K562 (cell line): ENCODE results near the gene UBXN2A. TPM values are rescaled to one million over a fixed set of nuclear protein-coding genes. Genes with fewer than 3 reads are reported as not detected.

ENCODE experiments used
- BCL6 ChIP-seq: fragments of 250-450 bp; sonication (Bioruptor Pico); IDR thresholded peaks from 2 replicates; pipeline ENCODE4 v1.4.0; 2020
- BHLHE40 ChIP-seq: IDR thresholded peaks from 2 replicates; pipeline ENCODE4 v1.6.1; 2011; ENCODE audit warnings: low read length, improper control_type of control experiment
- BRD4 ChIP-seq: fragments of 200-600 bp; sonication (generic); IDR thresholded peaks from 2 replicates; pipeline ENCODE4 v1.6.1; 2017; ENCODE audit warnings: inconsistent platforms
- FOXA1 ChIP-seq: fragments of 450-650 bp; IDR thresholded peaks from 2 replicates; pipeline ENCODE4 v1.6.1; 2016; ENCODE audit warnings: mild to moderate bottlenecking, borderline replicate concordance
- FOXJ3 ChIP-seq: sonication (generic); formaldehyde crosslinking; IDR thresholded peaks from 2 replicates; pipeline ENCODE4 v1.4.0; 2020; ENCODE audit warnings: mild to moderate bottlenecking, missing genetic modification reagents
- GABPB2 ChIP-seq: fragments of 250-450 bp; sonication (Bioruptor Pico); conservative IDR thresholded peaks from 2 replicates; pipeline ENCODE4 v1.5.1; 2021; ENCODE audit warnings: mild to moderate bottlenecking
- HNRNPLL ChIP-seq: fragments of 200-400 bp; formaldehyde crosslinking; IDR thresholded peaks from 2 replicates; pipeline ENCODE4 v1.6.1; 2017; ENCODE audit warnings: low read length, low read depth, mild to moderate bottlenecking; ENCODE audit not compliant: poor library complexity, severe bottlenecking
- JUND ChIP-seq, 2 experiments: IDR thresholded peaks; 2 replicates in 1 of 2; 3 replicates in 1 of 2; pipeline ENCODE4 v1.6.1; 2011; ENCODE audit warnings: borderline replicate concordance in 2 of 2, low read depth in 2 of 2, low read length in 2 of 2, improper control_type of control experiment in 1 of 2, missing biosample characterization in 1 of 2, missing genetic modification characterization in 1 of 2, missing genetic modification reagents in 1 of 2
- KAT8 ChIP-seq: fragments of 450-650 bp; IDR thresholded peaks from 2 replicates; pipeline ENCODE4 v1.6.1; 2016; ENCODE audit warnings: low read depth, mild to moderate bottlenecking
- MEF2A ChIP-seq: IDR thresholded peaks from 2 replicates; pipeline ENCODE4 v1.6.1; 2011; ENCODE audit warnings: low read depth, mild to moderate bottlenecking, low read length, moderate library complexity; ENCODE audit not compliant: control insufficient read depth
- MYBL2 ChIP-seq, 2 experiments: fragments of 450-650 bp in 1 of 2; sonication (generic) in 1 of 2; formaldehyde crosslinking in 1 of 2; IDR thresholded peaks; 2 replicates each; pipeline versions ENCODE4 v1.6.1 to v1.8.1; 2017 to 2022; ENCODE audit warnings: borderline replicate concordance in 1 of 2, inconsistent platforms in 1 of 2, low read depth in 1 of 2, mild to moderate bottlenecking in 1 of 2, missing genetic modification reagents in 1 of 2, moderate library complexity in 1 of 2
- NR3C1 ChIP-seq: sonication (generic); formaldehyde crosslinking; IDR thresholded peaks from 2 replicates; pipeline ENCODE4 v1.8.1; 2022; ENCODE audit warnings: missing genetic modification reagents
- PCBP1 ChIP-seq: fragments of 200-400 bp; formaldehyde crosslinking; IDR thresholded peaks from 2 replicates; pipeline ENCODE4 v1.6.1; 2018; ENCODE audit warnings: mild to moderate bottlenecking, low read depth, low read length; ENCODE audit not compliant: poor library complexity, severe bottlenecking
- PML ChIP-seq: IDR thresholded peaks from 2 replicates; pipeline ENCODE4 v1.6.1; 2012; ENCODE audit warnings: low read length, inconsistent platforms
- PURB ChIP-seq: sonication (generic); formaldehyde crosslinking; IDR thresholded peaks from 2 replicates; pipeline ENCODE4 v1.9.0; 2021; ENCODE audit warnings: low read depth, mild to moderate bottlenecking, missing genetic modification reagents
- RAD21 ChIP-seq, 2 experiments: fragments of 250-450 bp in 1 of 2; fragments of 450-650 bp in 1 of 2; sonication (Bioruptor Pico) in 1 of 2; formaldehyde crosslinking in 1 of 2; IDR thresholded peaks in 1 of 2; conservative IDR thresholded peaks in 1 of 2; 2 replicates each; pipeline versions ENCODE4 v1.4.0 to v1.8.0; 2020 to 2022; ENCODE audit warnings: mild to moderate bottlenecking in 2 of 2, moderate library complexity in 1 of 2
- ZEB2 ChIP-seq: fragments of 450-650 bp; IDR thresholded peaks from 2 replicates; pipeline ENCODE4 v1.6.1; 2016
- ZNF57 ChIP-seq: fragments of 450-650 bp; formaldehyde crosslinking; IDR thresholded peaks from 2 replicates; pipeline ENCODE4 v1.4.0; 2020; ENCODE audit warnings: mild to moderate bottlenecking, moderate library complexity
- ZSCAN32 ChIP-seq: fragments of 450-650 bp; formaldehyde crosslinking; IDR thresholded peaks from 2 replicates; pipeline ENCODE4 v1.4.0; 2020; ENCODE audit warnings: mild to moderate bottlenecking, moderate library complexity
- polyA plus RNA-seq, 8 experiments: library from polyadenylated mRNA; depleted of rRNA in 4 of 8; stranded (reverse) in 5 of 8; unstranded in 3 of 8; fragments of >200 nt; fragmentation: Nextera tagmentation in 2 of 8; fragmentation: Illumina TruSeq in 1 of 8; extraction: Ambion mirVana in 2 of 8; extraction: Trizol in 1 of 8; gene quantifications; 2 replicates each; pipeline versions ENCODE4 v1.2.1 to v1.2.3, GENCODE V29; 2011 to 2014; ENCODE audit warnings: inconsistent platforms in 1 of 8, missing spikeins in 1 of 8
- total RNA-seq, 7 experiments: library from RNA; depleted of rRNA in 6 of 7; stranded (reverse); fragments of >200 nt in 6 of 7; fragmentation: Illumina TruSeq in 2 of 7; extraction: Trizol in 2 of 7; gene quantifications; 2 replicates each; pipeline versions ENCODE4 v1.2.1 to v1.2.3, GENCODE V29; 2011 to 2021; ENCODE audit warnings: low replicate concordance in 1 of 7
- TF ChIP-seq, protein P1 (sequence below): sonication (generic); formaldehyde crosslinking; IDR thresholded peaks from 2 replicates; pipeline ENCODE4 v1.8.1; 2022; ENCODE audit warnings: missing genetic modification reagents
- TF ChIP-seq, protein P2 (sequence below): sonication (generic); formaldehyde crosslinking; IDR thresholded peaks from 2 replicates; pipeline ENCODE4 v1.4.0; 2020; ENCODE audit warnings: mild to moderate bottlenecking, missing genetic modification reagents
- TF ChIP-seq, protein P3 (sequence below): fragments of 250-450 bp; sonication (Bioruptor Pico); IDR thresholded peaks from 2 replicates; pipeline ENCODE4 v1.5.0; 2021
- TF ChIP-seq, protein P4 (sequence below), 2 experiments: fragments of 450-650 bp in 1 of 2; sonication (generic) in 1 of 2; formaldehyde crosslinking; conservative IDR thresholded peaks; 2 replicates each; pipeline versions ENCODE4 v1.4.0 to v1.8.1; 2020 to 2022; ENCODE audit warnings: mild to moderate bottlenecking in 1 of 2, missing genetic modification reagents in 1 of 2

The UBXN2A gene
- total and polyA plus RNA-seq, 9 of the 15 experiments (the other 6 are each of a cell fraction or from before 2014, with no cell fraction given) = 3.4 to 25.6 (median 16.0) TPM

DNA sequence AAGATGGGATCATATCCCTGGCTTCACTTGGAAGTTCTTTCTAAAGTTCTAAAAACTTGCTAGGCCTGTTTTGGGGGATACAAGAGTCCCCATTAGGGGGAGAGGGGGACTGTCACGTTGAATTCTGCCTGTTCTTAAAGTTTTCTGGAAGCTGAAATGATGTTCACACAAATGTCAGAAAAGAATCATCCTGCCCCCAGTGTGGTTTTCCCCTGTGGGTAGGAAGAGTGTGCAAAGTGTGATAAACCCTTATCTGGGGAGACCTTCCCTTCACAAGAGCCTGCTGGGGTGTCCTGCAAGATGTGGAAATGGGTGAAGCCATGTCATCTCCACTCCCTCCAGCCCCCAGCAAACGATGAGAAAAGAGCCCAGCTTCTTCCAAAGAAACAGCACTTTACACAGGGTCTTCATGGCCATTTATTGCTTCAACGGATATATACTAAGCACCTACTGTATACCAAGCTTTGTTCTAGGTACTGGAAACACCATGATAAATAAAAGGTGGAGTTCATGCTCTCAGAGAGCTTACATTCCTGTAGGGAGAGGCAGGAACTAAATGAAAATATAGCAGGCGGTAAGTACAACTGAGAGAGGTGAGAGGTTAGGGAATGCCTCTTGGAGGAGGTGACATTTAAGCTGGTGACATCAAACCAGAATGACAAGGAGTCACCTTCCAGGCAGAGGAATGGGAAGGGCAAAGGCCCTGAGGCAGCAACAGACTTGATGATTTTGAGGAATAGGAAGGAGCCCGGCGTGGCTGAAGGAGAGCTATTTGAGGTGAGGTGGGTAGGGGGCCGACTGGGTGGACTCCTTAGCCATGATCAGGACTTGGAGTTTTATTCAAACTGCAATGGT, 71.2 kb downstream of the UBXN2A start (continued):
- TF ChIP-seq PURB (no peak), GABPB2 (CRISPR knock-in tag) (no peak), FOXA1 (no peak), PML (peak; percentile 98), NR3C1 (CRISPR knock-in tag) (no peak), BCL6 (CRISPR knock-in tag) (0 out of 2 replicates have a peak, but pooled peaks have one; percentile 50), FOXJ3 (CRISPR knock-in tag) (no peak), RAD21 (CRISPR knock-in tag; conservative IDR thresholded peaks at IDR 0.05 in 1 of 2, IDR thresholded peaks at IDR 0.05 in 1 of 2) (no peak), JUND (IDR thresholded peaks at IDR 0.05; ENCODE audit: borderline replicate concordance, low read depth, low read length) (peak; percentile 78; the same call in 1 of the 2 replicates), JUND (tag; IDR thresholded peaks at IDR 0.05; ENCODE audit: borderline replicate concordance, low read depth, low read length) (peak; percentile 53; the same call in 1 of the 3 replicates), BRD4 (no peak), HNRNPLL (no peak), ZSCAN32 (no peak), KAT8 (no peak), ZNF57 (CRISPR knock-in tag) (no peak), MEF2A (peak; percentile 63), BHLHE40 (peak; percentile 71), PCBP1 (no peak), ZEB2 (peak; percentile 20; the same call in 1 of the 2 replicates), MYBL2 (IDR thresholded peaks at IDR 0.05; ENCODE audit: low read depth) (no peak), MYBL2 (CRISPR knock-in tag; IDR thresholded peaks at IDR 0.05; ENCODE audit: borderline replicate concordance) (no peak)
- TF ChIP-seq, protein P1, sequence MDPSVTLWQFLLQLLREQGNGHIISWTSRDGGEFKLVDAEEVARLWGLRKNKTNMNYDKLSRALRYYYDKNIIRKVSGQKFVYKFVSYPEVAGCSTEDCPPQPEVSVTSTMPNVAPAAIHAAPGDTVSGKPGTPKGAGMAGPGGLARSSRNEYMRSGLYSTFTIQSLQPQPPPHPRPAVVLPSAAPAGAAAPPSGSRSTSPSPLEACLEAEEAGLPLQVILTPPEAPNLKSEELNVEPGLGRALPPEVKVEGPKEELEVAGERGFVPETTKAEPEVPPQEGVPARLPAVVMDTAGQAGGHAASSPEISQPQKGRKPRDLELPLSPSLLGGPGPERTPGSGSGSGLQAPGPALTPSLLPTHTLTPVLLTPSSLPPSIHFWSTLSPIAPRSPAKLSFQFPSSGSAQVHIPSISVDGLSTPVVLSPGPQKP (CRISPR knock-in tag) = no peak
- TF ChIP-seq, protein P2, sequence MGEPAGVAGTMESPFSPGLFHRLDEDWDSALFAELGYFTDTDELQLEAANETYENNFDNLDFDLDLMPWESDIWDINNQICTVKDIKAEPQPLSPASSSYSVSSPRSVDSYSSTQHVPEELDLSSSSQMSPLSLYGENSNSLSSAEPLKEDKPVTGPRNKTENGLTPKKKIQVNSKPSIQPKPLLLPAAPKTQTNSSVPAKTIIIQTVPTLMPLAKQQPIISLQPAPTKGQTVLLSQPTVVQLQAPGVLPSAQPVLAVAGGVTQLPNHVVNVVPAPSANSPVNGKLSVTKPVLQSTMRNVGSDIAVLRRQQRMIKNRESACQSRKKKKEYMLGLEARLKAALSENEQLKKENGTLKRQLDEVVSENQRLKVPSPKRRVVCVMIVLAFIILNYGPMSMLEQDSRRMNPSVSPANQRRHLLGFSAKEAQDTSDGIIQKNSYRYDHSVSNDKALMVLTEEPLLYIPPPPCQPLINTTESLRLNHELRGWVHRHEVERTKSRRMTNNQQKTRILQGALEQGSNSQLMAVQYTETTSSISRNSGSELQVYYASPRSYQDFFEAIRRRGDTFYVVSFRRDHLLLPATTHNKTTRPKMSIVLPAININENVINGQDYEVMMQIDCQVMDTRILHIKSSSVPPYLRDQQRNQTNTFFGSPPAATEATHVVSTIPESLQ (CRISPR knock-in tag) = no peak
- TF ChIP-seq, protein P3, sequence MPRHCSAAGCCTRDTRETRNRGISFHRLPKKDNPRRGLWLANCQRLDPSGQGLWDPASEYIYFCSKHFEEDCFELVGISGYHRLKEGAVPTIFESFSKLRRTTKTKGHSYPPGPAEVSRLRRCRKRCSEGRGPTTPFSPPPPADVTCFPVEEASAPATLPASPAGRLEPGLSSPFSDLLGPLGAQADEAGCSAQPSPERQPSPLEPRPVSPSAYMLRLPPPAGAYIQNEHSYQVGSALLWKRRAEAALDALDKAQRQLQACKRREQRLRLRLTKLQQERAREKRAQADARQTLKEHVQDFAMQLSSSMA (CRISPR knock-in tag) = 0 out of 2 replicates have a peak, but pooled peaks have one; percentile 33
- TF ChIP-seq, protein P4, sequence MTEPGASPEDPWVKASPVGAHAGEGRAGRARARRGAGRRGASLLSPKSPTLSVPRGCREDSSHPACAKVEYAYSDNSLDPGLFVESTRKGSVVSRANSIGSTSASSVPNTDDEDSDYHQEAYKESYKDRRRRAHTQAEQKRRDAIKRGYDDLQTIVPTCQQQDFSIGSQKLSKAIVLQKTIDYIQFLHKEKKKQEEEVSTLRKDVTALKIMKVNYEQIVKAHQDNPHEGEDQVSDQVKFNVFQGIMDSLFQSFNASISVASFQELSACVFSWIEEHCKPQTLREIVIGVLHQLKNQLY (CRISPR knock-in tag; conservative IDR thresholded peaks at IDR 0.05) = no peak
